Panc1 (cell line): ENCODE data around the gene PLEKHG4B. TPM values are rescaled to one million over a fixed set of nuclear protein-coding genes. Genes with fewer than 3 reads are reported as not detected.

ENCODE experiments used
- ATAC-seq: fragments of 200-7000 bp; cut with Tn5 transposase; 2 replicates; pipeline ENCODE4 v1.9.1; 2020; ENCODE audit warnings: mild to moderate bottlenecking, moderate library complexity
- BruUV-seq: library from RNA; stranded (reverse); fragments of 400-500 nt; replicated peaks from 2 replicates; lab custom pipeline; 2021; lab: Mats Ljungman, UMichigan
- CTCF ChIA-PET: fragments of 300-600 bp; sonication (Branson Sonifier 250); formaldehyde crosslinking; loops from one replicate; lab custom pipeline; 2022; ENCODE audit warnings: antibody characterized with exemption; lab: Charles Lee
- POLR2A ChIA-PET: fragments of 300-600 bp; sonication (Branson Sonifier 250); formaldehyde crosslinking; loops from one replicate; lab custom pipeline; 2022; ENCODE audit warnings: antibody characterized with exemption; lab: Charles Lee
- DNase-seq: peaks from one replicate; pipeline ENCODE4 v3.0.0-alpha.2; 2010; ENCODE audit warnings: low read depth, low spot score
- H3K27ac ChIP-seq: 2 replicates; pipeline ENCODE4 v1.5.1; 2011; ENCODE audit warnings: mild to moderate bottlenecking, low read length, inconsistent platforms
- H3K27me3 ChIP-seq: fragments of 200-500 bp; sonication (Bioruptor generic); 2 replicates; pipeline ENCODE4 v1.6.0; 2014; ENCODE audit warnings: low read length, inconsistent platforms; ENCODE audit not compliant: control insufficient read depth, insufficient read depth
- H3K36me3 ChIP-seq: fragments of 200-500 bp; sonication (Bioruptor generic); 2 replicates; pipeline ENCODE4 v1.5.1; 2014; ENCODE audit warnings: inconsistent platforms, mild to moderate bottlenecking, low read length, moderate library complexity; ENCODE audit not compliant: control insufficient read depth, insufficient read depth
- H3K4me1 ChIP-seq: 2 replicates; pipeline ENCODE4 v1.5.1; 2011; ENCODE audit warnings: inconsistent platforms, mild to moderate bottlenecking, low read length, moderate library complexity; ENCODE audit not compliant: control insufficient read depth, insufficient read depth
- H3K4me3 ChIP-seq, 2 experiments: 2 replicates each; pipeline ENCODE4 v1.5.1; 2011 to 2012; ENCODE audit warnings: low read depth in 2 of 2, low read length in 2 of 2, mild to moderate bottlenecking in 2 of 2, inconsistent platforms in 1 of 2, moderate library complexity in 1 of 2
- H3K9me3 ChIP-seq: fragments of 200-500 bp; sonication (Bioruptor generic); 2 replicates; pipeline ENCODE4 v1.5.1; 2014; ENCODE audit warnings: low read depth, mild to moderate bottlenecking, inconsistent platforms, low read length, moderate library complexity; ENCODE audit not compliant: control insufficient read depth, insufficient read depth
- POLR2AphosphoS5 ChIP-seq: IDR thresholded peaks from 2 replicates; pipeline ENCODE4 v1.6.1; 2012; ENCODE audit warnings: mild to moderate bottlenecking, low read depth, low read length, moderate library complexity
- SIN3A ChIP-seq: IDR thresholded peaks from 2 replicates; pipeline ENCODE4 v1.6.1; 2012; ENCODE audit warnings: low read depth, mild to moderate bottlenecking, low read length, moderate library complexity, borderline replicate concordance; ENCODE audit not compliant: insufficient read depth
- TCF7L2 ChIP-seq: IDR thresholded peaks from 2 replicates; pipeline ENCODE4 v1.6.1; 2011; ENCODE audit warnings: mild to moderate bottlenecking, low read depth, low read length, inconsistent platforms
- in situ Hi-C: cut with HindIII; loops from 2 replicates; pipeline ENCODE4 v1.10.0; 2016; ENCODE audit warnings: low sequenced_read_pairs, low pct_unique_long_range_greater_than_20kb
- intact Hi-C: fragments of 100-400 bp; cut with micrococcal nuclease; formaldehyde crosslinking; loops from one replicate; pipeline ENCODE4 v1.10.0; 2022; ENCODE audit not compliant: unreplicated experiment
- total RNA-seq: library from RNA; stranded (reverse); gene quantifications from one replicate; pipeline ENCODE4 v1.2.1, GENCODE V29; 2021; ENCODE audit not compliant: unreplicated experiment
- TF ChIP-seq, protein P1 (sequence below), 2 experiments: IDR thresholded peaks; 2 replicates each; pipeline ENCODE4 v1.6.1; 2011 to 2012; ENCODE audit warnings: low read depth in 2 of 2, control low read depth in 1 of 2, low read length in 1 of 2, mild to moderate bottlenecking in 1 of 2, moderate library complexity in 1 of 2; ENCODE audit not compliant: insufficient read depth in 1 of 2
- TF ChIP-seq, protein P2 (sequence below): fragments of 450-650 bp; IDR thresholded peaks from 2 replicates; pipeline ENCODE4 v1.5.1; 2017; ENCODE audit warnings: mild to moderate bottlenecking

PLEKHG4B gene
- total RNA-seq, 1 experiment from 2014 or later = 8.9 TPM

DNA sequence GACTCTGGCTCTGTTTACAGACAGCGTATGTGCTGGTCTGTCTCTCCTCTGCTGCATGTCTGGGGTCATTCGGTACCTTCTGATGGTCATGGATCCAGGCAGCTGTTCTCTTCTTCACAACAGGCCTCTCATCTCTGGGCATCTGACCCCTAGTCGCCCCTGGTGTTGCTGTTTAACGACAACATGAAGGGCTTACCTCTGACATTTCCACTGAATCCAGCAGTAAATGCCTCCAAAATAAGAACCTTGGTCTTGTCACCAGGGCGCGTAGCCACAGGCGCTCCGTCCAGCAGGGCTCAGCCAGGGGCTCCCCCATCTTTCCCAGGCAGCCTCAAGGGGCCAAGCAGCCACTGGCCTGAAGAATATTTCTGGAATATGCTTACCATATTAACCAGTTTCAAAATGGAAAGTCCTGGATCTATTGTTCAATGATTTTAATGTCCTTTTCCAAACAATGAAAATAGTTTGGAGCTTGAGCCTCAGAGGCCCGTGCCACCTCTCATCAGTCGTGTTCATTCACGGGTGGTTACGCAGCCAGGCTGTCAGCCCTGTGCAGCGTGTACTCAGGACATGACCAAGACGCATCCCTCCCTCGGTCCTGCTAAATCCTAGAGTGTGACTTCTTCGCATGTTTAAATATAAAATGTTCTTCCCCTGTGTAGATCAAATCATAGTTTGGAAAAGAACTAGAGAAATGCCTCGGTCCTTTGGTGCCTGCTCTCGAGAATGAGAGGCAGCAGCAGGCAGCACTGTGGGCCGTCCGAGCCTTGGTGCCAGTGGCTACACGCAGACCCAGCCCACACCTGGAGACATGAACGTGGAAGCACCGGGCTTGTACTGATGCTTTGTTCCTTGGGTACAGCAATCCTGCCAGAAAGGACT lies 69.2 kb downstream of the PLEKHG4B start:
- ATAC-seq (no peak), DNase-seq (no peak)
- Histone ChIP-seq H3K27me3 (no peaks in the 10 kb centered on the region), H3K9me3 (no peaks in the 10 kb centered on the region), H3K27ac (no peak overlapping the region), H3K4me1 (no peaks in the 10 kb centered on the region), H3K4me3 (no peak overlapping the region), H3K36me3 (no peaks in the 10 kb centered on the region)
- ChIA-PET POLR2A (no interaction called here), CTCF (no interaction called here)
- in situ Hi-C loops = no loop called here
- TF ChIP-seq TCF7L2 = no peak
- intact Hi-C loops = no loop called here
- BruUV-seq = no TSS peak

DNA sequence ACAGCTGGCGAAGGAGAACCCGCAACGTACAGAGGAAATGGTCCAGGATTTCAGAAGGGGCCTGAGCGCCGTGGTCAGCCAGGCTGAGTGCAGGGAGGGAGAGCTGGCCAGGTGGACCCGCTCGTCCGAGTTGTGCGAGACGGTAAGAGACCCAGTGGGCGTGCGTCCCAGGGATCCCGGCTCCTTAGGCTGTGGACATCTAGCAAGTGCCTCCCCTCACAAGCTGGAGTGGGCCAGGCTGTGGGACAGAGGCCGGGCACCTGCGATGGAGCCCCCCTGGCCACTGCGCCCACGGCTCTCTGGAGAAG lies 69.8 kb downstream of the PLEKHG4B start:
- no peak overlapping the region for H3K27ac ChIP-seq
- intact Hi-C loops (no loop called here), in situ Hi-C loops (no loop called here)
- no peaks in the 10 kb centered on the region for H3K27me3 ChIP-seq
- TF ChIP-seq, protein P1, sequence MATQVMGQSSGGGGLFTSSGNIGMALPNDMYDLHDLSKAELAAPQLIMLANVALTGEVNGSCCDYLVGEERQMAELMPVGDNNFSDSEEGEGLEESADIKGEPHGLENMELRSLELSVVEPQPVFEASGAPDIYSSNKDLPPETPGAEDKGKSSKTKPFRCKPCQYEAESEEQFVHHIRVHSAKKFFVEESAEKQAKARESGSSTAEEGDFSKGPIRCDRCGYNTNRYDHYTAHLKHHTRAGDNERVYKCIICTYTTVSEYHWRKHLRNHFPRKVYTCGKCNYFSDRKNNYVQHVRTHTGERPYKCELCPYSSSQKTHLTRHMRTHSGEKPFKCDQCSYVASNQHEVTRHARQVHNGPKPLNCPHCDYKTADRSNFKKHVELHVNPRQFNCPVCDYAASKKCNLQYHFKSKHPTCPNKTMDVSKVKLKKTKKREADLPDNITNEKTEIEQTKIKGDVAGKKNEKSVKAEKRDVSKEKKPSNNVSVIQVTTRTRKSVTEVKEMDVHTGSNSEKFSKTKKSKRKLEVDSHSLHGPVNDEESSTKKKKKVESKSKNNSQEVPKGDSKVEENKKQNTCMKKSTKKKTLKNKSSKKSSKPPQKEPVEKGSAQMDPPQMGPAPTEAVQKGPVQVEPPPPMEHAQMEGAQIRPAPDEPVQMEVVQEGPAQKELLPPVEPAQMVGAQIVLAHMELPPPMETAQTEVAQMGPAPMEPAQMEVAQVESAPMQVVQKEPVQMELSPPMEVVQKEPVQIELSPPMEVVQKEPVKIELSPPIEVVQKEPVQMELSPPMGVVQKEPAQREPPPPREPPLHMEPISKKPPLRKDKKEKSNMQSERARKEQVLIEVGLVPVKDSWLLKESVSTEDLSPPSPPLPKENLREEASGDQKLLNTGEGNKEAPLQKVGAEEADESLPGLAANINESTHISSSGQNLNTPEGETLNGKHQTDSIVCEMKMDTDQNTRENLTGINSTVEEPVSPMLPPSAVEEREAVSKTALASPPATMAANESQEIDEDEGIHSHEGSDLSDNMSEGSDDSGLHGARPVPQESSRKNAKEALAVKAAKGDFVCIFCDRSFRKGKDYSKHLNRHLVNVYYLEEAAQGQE (IDR thresholded peaks at IDR 0.05; ENCODE audit: insufficient read depth in 1 of 2, low read depth in 2 of 2, low read length in 1 of 2) = no peak
- TF ChIP-seq SIN3A (no peak), TCF7L2 (no peak), POLR2AphosphoS5 (no peak)
- TF ChIP-seq, protein P2, sequence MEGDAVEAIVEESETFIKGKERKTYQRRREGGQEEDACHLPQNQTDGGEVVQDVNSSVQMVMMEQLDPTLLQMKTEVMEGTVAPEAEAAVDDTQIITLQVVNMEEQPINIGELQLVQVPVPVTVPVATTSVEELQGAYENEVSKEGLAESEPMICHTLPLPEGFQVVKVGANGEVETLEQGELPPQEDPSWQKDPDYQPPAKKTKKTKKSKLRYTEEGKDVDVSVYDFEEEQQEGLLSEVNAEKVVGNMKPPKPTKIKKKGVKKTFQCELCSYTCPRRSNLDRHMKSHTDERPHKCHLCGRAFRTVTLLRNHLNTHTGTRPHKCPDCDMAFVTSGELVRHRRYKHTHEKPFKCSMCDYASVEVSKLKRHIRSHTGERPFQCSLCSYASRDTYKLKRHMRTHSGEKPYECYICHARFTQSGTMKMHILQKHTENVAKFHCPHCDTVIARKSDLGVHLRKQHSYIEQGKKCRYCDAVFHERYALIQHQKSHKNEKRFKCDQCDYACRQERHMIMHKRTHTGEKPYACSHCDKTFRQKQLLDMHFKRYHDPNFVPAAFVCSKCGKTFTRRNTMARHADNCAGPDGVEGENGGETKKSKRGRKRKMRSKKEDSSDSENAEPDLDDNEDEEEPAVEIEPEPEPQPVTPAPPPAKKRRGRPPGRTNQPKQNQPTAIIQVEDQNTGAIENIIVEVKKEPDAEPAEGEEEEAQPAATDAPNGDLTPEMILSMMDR = no peak
- no TSS peak for BruUV-seq
- no peak overlapping the region for H3K4me3 ChIP-seq
- ChIA-PET POLR2A (no interaction called here), CTCF (no interaction called here)
- H3K36me3 ChIP-seq = no peaks in the 10 kb centered on the region
- ATAC-seq (no peak), DNase-seq (no peak)
- peaks cover 1% of the 10 kb centered on the region; the same call in 1 of the 2 replicates for H3K4me1 ChIP-seq
- H3K9me3 ChIP-seq = no peaks in the 10 kb centered on the region

DNA sequence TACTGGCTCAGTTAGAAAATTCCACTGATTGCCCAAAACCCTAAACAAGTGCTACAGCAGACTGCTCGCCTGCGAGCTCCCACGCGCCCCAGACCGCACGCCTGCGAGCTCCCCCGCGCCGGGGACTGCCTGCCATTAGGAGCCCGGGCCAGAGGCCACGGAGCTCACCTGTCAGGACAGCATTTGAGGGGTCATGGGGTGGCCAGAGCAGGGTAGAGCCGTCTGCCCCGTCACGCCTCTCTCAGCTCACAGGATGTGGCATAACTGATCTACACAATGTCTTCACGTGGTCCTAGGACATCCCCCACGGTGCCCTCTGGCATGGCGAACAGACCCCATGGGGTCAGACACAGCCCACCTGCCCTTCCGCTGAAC lies 70.2 kb downstream of the PLEKHG4B start:
- CTCF ChIA-PET = no interaction called here
- no peak for ATAC-seq
- in situ Hi-C loops (no loop called here), intact Hi-C loops (no loop called here)
- Histone ChIP-seq H3K27me3 (no peaks in the 10 kb centered on the region), H3K9me3 (no peaks in the 10 kb centered on the region), H3K27ac (no peak overlapping the region), H3K4me3 (no peak overlapping the region), H3K4me1 (peaks cover 3% of the 10 kb centered on the region; the same call in 1 of the 2 replicates), H3K36me3 (no peaks in the 10 kb centered on the region)
- no peak for DNase-seq
- no TSS peak for BruUV-seq
- POLR2A ChIA-PET = no interaction called here
- TF ChIP-seq, protein P2 = no peak
- TF ChIP-seq, protein P1 (IDR thresholded peaks at IDR 0.05; ENCODE audit: insufficient read depth in 1 of 2, low read depth in 2 of 2, low read length in 1 of 2) = no peak
- TF ChIP-seq SIN3A (no peak), TCF7L2 (no peak), POLR2AphosphoS5 (no peak)
